Liver (tissue), 9 donors: ENCODE data around the gene BATF. TPM values are rescaled to one million over a fixed set of nuclear protein-coding genes. Genes with fewer than 3 reads are reported as not detected.

Experiments
- DNase-seq: peaks from one replicate; pipeline ENCODE4 v3.0.0-alpha.2; 2017; ENCODE audit warnings: low spot score
- H3K27ac ChIP-seq, 2 donors: one replicate each; pipeline ENCODE4 v1.7.0; 2013; ENCODE audit warnings: inconsistent platforms in 2 of 2, low read length in 2 of 2, control low read depth in 1 of 2, low read depth in 1 of 2, mild to moderate bottlenecking in 1 of 2
- H3K27me3 ChIP-seq, 4 donors: one replicate each; pipeline versions ENCODE4 v1.6.1 to v1.7.0; 2013; ENCODE audit warnings: low read length in 3 of 4, inconsistent platforms in 1 of 4, mild to moderate bottlenecking in 1 of 4, moderate library complexity in 1 of 4; ENCODE audit not compliant: control insufficient read depth in 4 of 4, insufficient read depth in 4 of 4
- H3K36me3 ChIP-seq, 4 donors: one replicate each; pipeline versions ENCODE4 v1.6.1 to v1.7.0; 2013; ENCODE audit warnings: low read length in 3 of 4, mild to moderate bottlenecking in 3 of 4, low read depth in 1 of 4, moderate library complexity in 1 of 4; ENCODE audit not compliant: control insufficient read depth in 4 of 4, insufficient read depth in 3 of 4
- H3K4me1 ChIP-seq, 4 donors: one replicate each; pipeline versions ENCODE4 v1.6.1 to v1.7.0; 2013; ENCODE audit warnings: low read length in 3 of 4, mild to moderate bottlenecking in 3 of 4, moderate library complexity in 1 of 4; ENCODE audit not compliant: control insufficient read depth in 4 of 4, insufficient read depth in 4 of 4
- H3K4me3 ChIP-seq, 3 donors: one replicate each; pipeline versions ENCODE4 v1.6.1 to v1.7.0; 2013; ENCODE audit warnings: low read length in 3 of 3, control low read depth in 1 of 3, low read depth in 1 of 3, mild to moderate bottlenecking in 1 of 3
- H3K9ac ChIP-seq, 2 donors: one replicate each; pipeline ENCODE4 v1.7.0; 2013; ENCODE audit warnings: low read length in 2 of 2, mild to moderate bottlenecking in 2 of 2, moderate library complexity in 2 of 2, control low read depth in 1 of 2, low read depth in 1 of 2
- H3K9me3 ChIP-seq, 4 donors: one replicate each; pipeline versions ENCODE4 v1.6.1 to v1.7.0; 2013; ENCODE audit warnings: low read length in 3 of 4; ENCODE audit not compliant: control insufficient read depth in 4 of 4
- ATF3 ChIP-seq: IDR thresholded peaks from 2 replicates; pipeline ENCODE4 v1.6.1; 2016; ENCODE audit warnings: antibody characterized with exemption
- CTCF ChIP-seq: fragments of 150-350 bp; IDR thresholded peaks from 2 replicates; pipeline ENCODE4 v1.5.1; 2017; ENCODE audit warnings: improper control_type of control experiment, low read depth, low read length; ENCODE audit not compliant: missing input control
- EGR1 ChIP-seq, 2 donors: IDR thresholded peaks; 2 replicates each; pipeline ENCODE4 v1.6.1; 2016 to 2018; ENCODE audit warnings: antibody characterized with exemption in 2 of 2, low read depth in 2 of 2
- FOXA1 ChIP-seq: IDR thresholded peaks from 2 replicates; pipeline ENCODE4 v1.6.1; 2016; ENCODE audit warnings: antibody characterized with exemption
- FOXA2 ChIP-seq: IDR thresholded peaks from 2 replicates; pipeline ENCODE4 v1.6.1; 2016; ENCODE audit warnings: antibody characterized with exemption
- HNF4G ChIP-seq: IDR thresholded peaks from 2 replicates; pipeline ENCODE4 v1.6.1; 2016; ENCODE audit warnings: antibody characterized with exemption
- JUND ChIP-seq, 2 donors: IDR thresholded peaks; 2 replicates each; pipeline ENCODE4 v1.6.1; 2016; ENCODE audit warnings: antibody characterized with exemption in 2 of 2
- MAX ChIP-seq: IDR thresholded peaks from 2 replicates; pipeline ENCODE4 v1.6.1; 2016; ENCODE audit warnings: antibody characterized with exemption
- NR2F2 ChIP-seq: IDR thresholded peaks from 2 replicates; pipeline ENCODE4 v1.6.1; 2016; ENCODE audit warnings: antibody characterized with exemption
- RAD21 ChIP-seq, 2 donors: IDR thresholded peaks; 2 replicates each; pipeline ENCODE4 v1.6.1; 2016; ENCODE audit warnings: antibody characterized with exemption in 2 of 2, mild to moderate bottlenecking in 2 of 2
- REST ChIP-seq: IDR thresholded peaks from 2 replicates; pipeline ENCODE4 v1.6.1; 2016; ENCODE audit warnings: antibody characterized with exemption, mild to moderate bottlenecking
- RXRA ChIP-seq, 2 donors: IDR thresholded peaks; 2 replicates each; pipeline ENCODE4 v1.6.1; 2017 to 2018; ENCODE audit warnings: antibody characterized with exemption in 2 of 2, mild to moderate bottlenecking in 1 of 2
- SP1 ChIP-seq: IDR thresholded peaks from 2 replicates; pipeline ENCODE4 v1.6.1; 2018; ENCODE audit warnings: antibody characterized with exemption, mild to moderate bottlenecking
- YY1 ChIP-seq: IDR thresholded peaks from 2 replicates; pipeline ENCODE4 v1.6.1; 2016; ENCODE audit warnings: antibody characterized with exemption, mild to moderate bottlenecking
- ZBTB33 ChIP-seq: IDR thresholded peaks from 2 replicates; pipeline ENCODE4 v1.6.1; 2016; ENCODE audit warnings: antibody characterized with exemption
- WGBS: extraction: QIAGEN DNeasy Blood & Tissue Kit; methylation state at CpG from one replicate; pipeline ENCODE4 v1.1.7; 2013; 5-methylcytosine and 5-hydroxymethylcytosine counted together
- polyA plus RNA-seq, 2 donors: library from polyadenylated mRNA; stranded (reverse) in 1 of 2; unstranded in 1 of 2; fragments of 200-250 nt in 1 of 2; fragments of >200 nt in 1 of 2; fragmentation: Nextera tagmentation in 1 of 2; extraction: Ambion mirVana in 1 of 2; gene quantifications; one replicate each; pipeline versions ENCODE4 v1.2.1 to v1.2.3, GENCODE V29; 2013 to 2015
- total RNA-seq, 2 donors: library from RNA; depleted of rRNA; stranded (reverse); fragments of >200 nt; gene quantifications; one replicate each; pipeline ENCODE4 v1.2.3, GENCODE V29; 2014
- donor health status: healthy.
- donor health status: healthy.
- donor health status: healthy.
- donor health status: healthy.
- donor health status: healthy.

The BATF gene
- total and polyA plus RNA-seq, 4 donors: 0.77 to 2.1 (median 1.0) TPM

GRCh38 chr14:75578102-75578785, 56.0 kb downstream of the BATF start, which contains the start of gene FLVCR2:
TSS of gene FLVCR2 (plus strand) at chr14:75578620. CDS start at chr14:75578973, 353 bp downstream.
- no peak for TF ChIP-seq NR2F2
- peak; percentile 44 for TF ChIP-seq REST
- TF ChIP-seq ATF3: no peak
- TF ChIP-seq RXRA (IDR thresholded peaks at IDR 0.05): no peak
- no peak for TF ChIP-seq ZBTB33
- no peak for TF ChIP-seq RAD21 (IDR thresholded peaks at IDR 0.05)
- TF ChIP-seq MAX: peak; percentile 27
- TF ChIP-seq HNF4G: no peak
- TF ChIP-seq FOXA2: no peak
- no peak for TF ChIP-seq YY1
- TF ChIP-seq CTCF: no peak
- peak in 1 of 2 donors; percentile 33 for TF ChIP-seq EGR1 (IDR thresholded peaks at IDR 0.05; ENCODE audit: low read depth in 2 of 2)
- TF ChIP-seq FOXA1: no peak
- no peak for TF ChIP-seq JUND (IDR thresholded peaks at IDR 0.05)
- TF ChIP-seq SP1: no peak
- H3K9me3 ChIP-seq: no peaks in the 10 kb centered on the region
- WGBS: 1% methylated on average over 49 of the region's 49 CpGs
- peak within 1 kb of the TSS; percentile 89 to 96 for H3K27ac ChIP-seq
- no peaks in the 10 kb centered on the region for H3K36me3 ChIP-seq
- peak; percentile 77 for DNase-seq
- H3K9ac ChIP-seq: peak within 1 kb of the TSS; percentile 60 to 95
- no peaks in the 10 kb centered on the region for H3K27me3 ChIP-seq
- H3K4me3 ChIP-seq: peak within 1 kb of the TSS; percentile 68 to 99 (median 73)
- H3K4me1 ChIP-seq: peaks cover 3 to 37% (median 25%) of the 10 kb centered on the region in 4 donors
